SK-N-SH (cell line): ENCODE results near the gene TMEM255B. TPM values are rescaled to one million over a fixed set of nuclear protein-coding genes. Genes with fewer than 3 reads are reported as not detected.

Experiments used
- CHD2 ChIP-seq: fragments of 150-350 bp; IDR thresholded peaks from 2 replicates; pipeline ENCODE4 v1.6.1; 2018; ENCODE audit warnings: low read length; ENCODE audit not compliant: partially characterized antibody
- ELF1 ChIP-seq: IDR thresholded peaks from 2 replicates; pipeline ENCODE4 v1.4.0; 2012
- EP300 ChIP-seq, 2 experiments: IDR thresholded peaks; 2 replicates each; pipeline versions ENCODE4 v1.4.0 to v1.6.1; 2012; ENCODE audit warnings: borderline replicate concordance in 1 of 2, low read depth in 1 of 2, low read length in 1 of 2
- FOSL2 ChIP-seq: IDR thresholded peaks from 2 replicates; pipeline ENCODE4 v1.4.0; 2012; ENCODE audit warnings: low read depth, mild to moderate bottlenecking, moderate library complexity, borderline replicate concordance
- FOXJ3 ChIP-seq: sonication (generic); formaldehyde crosslinking; IDR thresholded peaks from 2 replicates; pipeline ENCODE4 v1.5.1; 2020; ENCODE audit warnings: mild to moderate bottlenecking, missing genetic modification reagents
- FOXM1 ChIP-seq: IDR thresholded peaks from 2 replicates; pipeline ENCODE4 v1.4.0; 2012; ENCODE audit warnings: low read depth, mild to moderate bottlenecking
- GABPA ChIP-seq: IDR thresholded peaks from 2 replicates; pipeline ENCODE4 v1.4.0; 2012; ENCODE audit warnings: low read depth, mild to moderate bottlenecking
- GATA2 ChIP-seq: sonication (generic); formaldehyde crosslinking; IDR thresholded peaks from 2 replicates; pipeline ENCODE4 v1.5.0; 2020; ENCODE audit warnings: mild to moderate bottlenecking, missing genetic modification reagents
- IRF3 ChIP-seq: fragments of 150-350 bp; IDR thresholded peaks from 2 replicates; pipeline ENCODE4 v1.6.1; 2016; ENCODE audit warnings: mild to moderate bottlenecking, low read depth, low read length
- MXI1 ChIP-seq: IDR thresholded peaks from 2 replicates; pipeline ENCODE4 v1.6.1; 2012; ENCODE audit warnings: mild to moderate bottlenecking, low read depth, low read length, improper control_type of control experiment
- NFIC ChIP-seq: IDR thresholded peaks from 2 replicates; pipeline ENCODE4 v1.4.0; 2012; ENCODE audit warnings: borderline replicate concordance
- NRF1 ChIP-seq: IDR thresholded peaks from 2 replicates; pipeline ENCODE4 v1.6.1; 2012; ENCODE audit warnings: low read depth, mild to moderate bottlenecking, low read length
- PBX3 ChIP-seq: IDR thresholded peaks from 2 replicates; pipeline ENCODE4; 2012
- POLR2AphosphoS5 ChIP-seq: IDR thresholded peaks from 2 replicates; pipeline ENCODE4 v1.6.1; 2012; ENCODE audit warnings: low read depth, low read length
- RCOR1 ChIP-seq: fragments of 150-350 bp; IDR thresholded peaks from 2 replicates; pipeline ENCODE4 v1.6.1; 2017; ENCODE audit warnings: antibody characterized with exemption, low read length
- SIN3A ChIP-seq: IDR thresholded peaks from 2 replicates; pipeline ENCODE4 v1.6.1; 2012; ENCODE audit warnings: low read depth, mild to moderate bottlenecking, low read length, moderate library complexity, borderline replicate concordance
- SMC3 ChIP-seq: IDR thresholded peaks from 2 replicates; pipeline ENCODE4 v1.6.1; 2012; ENCODE audit warnings: low read depth, low read length, improper control_type of control experiment
- TAF1 ChIP-seq: IDR thresholded peaks from 2 replicates; pipeline ENCODE4 v1.6.1; 2012; ENCODE audit warnings: low read depth, mild to moderate bottlenecking, low read length, moderate library complexity, borderline replicate concordance
- TCF12 ChIP-seq: IDR thresholded peaks from 2 replicates; pipeline ENCODE4 v1.4.0; 2012
- TEAD4 ChIP-seq: IDR thresholded peaks from 2 replicates; pipeline ENCODE4 v1.4.0; 2012; ENCODE audit warnings: mild to moderate bottlenecking, borderline replicate concordance; ENCODE audit not compliant: insufficient read depth
- USF1 ChIP-seq: IDR thresholded peaks from 2 replicates; pipeline ENCODE4 v1.4.0; 2012; ENCODE audit warnings: low read depth, borderline replicate concordance
- polyA plus RNA-seq, 3 experiments: library from polyadenylated mRNA; depleted of rRNA; stranded (reverse); fragments of >200 nt; gene quantifications; 2 replicates each; pipeline ENCODE4 v1.2.3, GENCODE V29; 2012
- TF ChIP-seq, protein P1 (sequence below): IDR thresholded peaks from 2 replicates; pipeline ENCODE4 v1.4.0; 2012; ENCODE audit warnings: low read depth, borderline replicate concordance

Gene TMEM255B
- polyA plus RNA-seq, 1 of the 3 experiments (the other 2 are of a cell fraction), result 14.8 TPM

GRCh38 chr13:113836768-113837559 is 77.9 kb downstream of the TMEM255B start (continued):
- no peak for TF ChIP-seq IRF3
- TF ChIP-seq FOXM1, result no peak; the same call in 1 of the 2 replicates
- TF ChIP-seq, protein P1, sequence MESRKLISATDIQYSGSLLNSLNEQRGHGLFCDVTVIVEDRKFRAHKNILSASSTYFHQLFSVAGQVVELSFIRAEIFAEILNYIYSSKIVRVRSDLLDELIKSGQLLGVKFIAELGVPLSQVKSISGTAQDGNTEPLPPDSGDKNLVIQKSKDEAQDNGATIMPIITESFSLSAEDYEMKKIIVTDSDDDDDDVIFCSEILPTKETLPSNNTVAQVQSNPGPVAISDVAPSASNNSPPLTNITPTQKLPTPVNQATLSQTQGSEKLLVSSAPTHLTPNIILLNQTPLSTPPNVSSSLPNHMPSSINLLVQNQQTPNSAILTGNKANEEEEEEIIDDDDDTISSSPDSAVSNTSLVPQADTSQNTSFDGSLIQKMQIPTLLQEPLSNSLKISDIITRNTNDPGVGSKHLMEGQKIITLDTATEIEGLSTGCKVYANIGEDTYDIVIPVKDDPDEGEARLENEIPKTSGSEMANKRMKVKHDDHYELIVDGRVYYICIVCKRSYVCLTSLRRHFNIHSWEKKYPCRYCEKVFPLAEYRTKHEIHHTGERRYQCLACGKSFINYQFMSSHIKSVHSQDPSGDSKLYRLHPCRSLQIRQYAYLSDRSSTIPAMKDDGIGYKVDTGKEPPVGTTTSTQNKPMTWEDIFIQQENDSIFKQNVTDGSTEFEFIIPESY, result no peak
- no peak for TF ChIP-seq ELF1
- no peak; the same call in 1 of the 2 replicates for TF ChIP-seq RCOR1
- TF ChIP-seq TAF1, result peak; percentile 17; the same call in 1 of the 2 replicates
- TF ChIP-seq POLR2AphosphoS5, result peak; percentile 26; the same call in 1 of the 2 replicates
- TF ChIP-seq NRF1, result no peak
- TF ChIP-seq USF1, result no peak
- TF ChIP-seq PBX3, result no peak
- peak; percentile 25; the same call in 1 of the 2 replicates for TF ChIP-seq NFIC
- TF ChIP-seq FOSL2, result no peak
- no peak for TF ChIP-seq SIN3A
- 0 out of 2 replicates have a peak, but pooled peaks have one; percentile 16 for TF ChIP-seq GATA2 (CRISPR knock-in tag)
- TF ChIP-seq SMC3, result no peak
- TF ChIP-seq EP300 (IDR thresholded peaks at IDR 0.05; ENCODE audit: borderline replicate concordance in 1 of 2, low read depth in 1 of 2, low read length in 1 of 2), result peak in 1 of 2 experiments; percentile 14; a peak in 2 of 4 replicates
- no peak for TF ChIP-seq TEAD4
- TF ChIP-seq TCF12, result no peak; the same call in 1 of the 2 replicates
- TF ChIP-seq CHD2, result no peak
- no peak for TF ChIP-seq FOXJ3 (CRISPR knock-in tag)
- no peak for TF ChIP-seq GABPA
- peak; percentile 74 for TF ChIP-seq MXI1
